HCT116 (cell line): ENCODE measurements around the gene SOCS4. TPM values are rescaled to one million over a fixed set of nuclear protein-coding genes. Genes with fewer than 3 reads are reported as not detected.
A peak's percentile ranks its signal among the peaks of the same experiment; 100 is the strongest.
"Not testable (repeated sequence)": the region's sequence is repeated elsewhere in the genome, so short reads cannot be mapped to it uniquely, and the experiment has no call there.

Source experiments
- ATAC-seq: fragments of 200-7000 bp; cut with Tn5 transposase; 2 replicates; pipeline ENCODE4 v1.9.1; 2020; ENCODE audit warnings: mild to moderate bottlenecking, moderate library complexity
- BruUV-seq: library from RNA; stranded (reverse); fragments of 400-500 nt; replicated peaks from 2 replicates; lab custom pipeline; 2021; lab: Mats Ljungman, UMichigan
- CTCF ChIA-PET: fragments of 300-600 bp; sonication (Branson Sonifier 250); formaldehyde crosslinking; loops from one replicate; lab custom pipeline; 2021; ENCODE audit warnings: antibody characterized with exemption; lab: Charles Lee
- POLR2A ChIA-PET: fragments of 300-600, 350-600 bp; sonication (Branson Sonifier 250); formaldehyde crosslinking; loops from one replicate; lab custom pipeline; 2021; ENCODE audit warnings: antibody characterized with exemption; lab: Charles Lee
- RAD21 ChIA-PET, 2 experiments: fragments of 300-600 bp; sonication (Branson Sonifier 250); formaldehyde crosslinking; loops; one replicate each; lab custom pipeline; 2023; ENCODE audit warnings: low total read pairs in 2 of 2; ENCODE audit not compliant: uncharacterized antibody in 2 of 2, unreplicated experiment in 2 of 2, low non-redundant PET in 1 of 2; lab: Charles Lee
- DNase-seq: peaks from one replicate; pipeline ENCODE4 v3.0.0-alpha.2; 2010; ENCODE audit warnings: low read depth, low spot score
- H2AFZ ChIP-seq: fragments of 200-600 bp; shearing (Covaris generic), sonication (generic); 2 replicates; pipeline ENCODE4 v1.6.1; 2017; ENCODE audit warnings: low read depth, mixed run types, mixed read lengths, antibody characterized with exemption, low read length; ENCODE audit not compliant: poor library complexity, severe bottlenecking
- H3K27ac ChIP-seq: 2 replicates; pipeline ENCODE4 v1.5.1; 2012; ENCODE audit warnings: low read depth, low read length
- H3K27me3 ChIP-seq: fragments of 200-600 bp; sonication (generic); 2 replicates; pipeline ENCODE4 v1.6.1; 2016; ENCODE audit warnings: mixed run types, low read length, mixed read lengths; ENCODE audit not compliant: insufficient read depth
- H3K36me3 ChIP-seq, 2 experiments: fragments of 200-500 bp in 1 of 2; fragments of 200-600 bp in 1 of 2; sonication (Bioruptor generic) in 1 of 2; sonication (generic) in 1 of 2; 2 replicates each; pipeline versions ENCODE4 v1.5.1 to v1.6.1; 2014 to 2016; ENCODE audit warnings: low read length in 2 of 2, inconsistent platforms in 1 of 2, mixed read lengths in 1 of 2, mixed run types in 1 of 2; ENCODE audit not compliant: insufficient read depth in 2 of 2, control insufficient read depth in 1 of 2
- H3K4me1 ChIP-seq, 2 experiments: fragments of 200-600 bp in 1 of 2; sonication (generic) in 1 of 2; 2 replicates each; pipeline versions ENCODE4 v1.5.1 to v1.6.1; 2012 to 2017; ENCODE audit warnings: low read length in 2 of 2, inconsistent platforms in 1 of 2, mild to moderate bottlenecking in 1 of 2, mixed read lengths in 1 of 2, mixed run types in 1 of 2, moderate library complexity in 1 of 2; ENCODE audit not compliant: insufficient read depth in 2 of 2, control insufficient read depth in 1 of 2
- H3K4me2 ChIP-seq: fragments of 200-600 bp; sonication (generic); 2 replicates; pipeline ENCODE4 v1.6.1; 2017; ENCODE audit warnings: mixed run types, low read length, mixed read lengths
- H3K4me3 ChIP-seq, 2 experiments: fragments of 200-600 bp in 1 of 2; sonication (generic) in 1 of 2; replicated peaks in 1 of 2; 2 replicates each; pipeline ENCODE4 v1.5.1; 2011 to 2016; ENCODE audit warnings: low read length in 2 of 2, control low read depth in 1 of 2, low read depth in 1 of 2, mild to moderate bottlenecking in 1 of 2, mixed read lengths in 1 of 2, mixed run types in 1 of 2
- H3K79me2 ChIP-seq: fragments of 200-600 bp; sonication (generic); 2 replicates; pipeline ENCODE4 v1.6.1; 2017; ENCODE audit warnings: mild to moderate bottlenecking, mixed run types, low read length, moderate library complexity, mixed read lengths; ENCODE audit not compliant: insufficient read depth
- H3K9ac ChIP-seq: fragments of 200-600 bp; sonication (generic); 2 replicates; pipeline ENCODE4 v1.6.1; 2016; ENCODE audit warnings: low read length, mixed read lengths
- H3K9me2 ChIP-seq: fragments of 200-600 bp; sonication (generic), shearing (Covaris generic); 2 replicates; pipeline ENCODE4 v1.6.1; 2017; ENCODE audit warnings: mixed run types, mild to moderate bottlenecking, moderate library complexity; ENCODE audit not compliant: insufficient read depth
- H3K9me3 ChIP-seq, 2 experiments: fragments of 200-500 bp in 1 of 2; fragments of 200-600 bp in 1 of 2; sonication (Bioruptor generic) in 1 of 2; sonication (generic) in 1 of 2; 2 replicates each; pipeline ENCODE4 v1.6.1; 2014 to 2017; ENCODE audit warnings: low read length in 2 of 2, mixed read lengths in 2 of 2, inconsistent platforms in 1 of 2, low read depth in 1 of 2, mild to moderate bottlenecking in 1 of 2, mixed run types in 1 of 2, moderate library complexity in 1 of 2; ENCODE audit not compliant: control insufficient read depth in 1 of 2, insufficient read depth in 1 of 2
- H4K20me1 ChIP-seq: fragments of 200-600 bp; sonication (generic), shearing (Covaris generic); 2 replicates; pipeline ENCODE4 v1.6.1; 2017; ENCODE audit warnings: mixed run types, mild to moderate bottlenecking, moderate library complexity; ENCODE audit not compliant: insufficient read depth
- ATF3 ChIP-seq: IDR thresholded peaks from 2 replicates; pipeline ENCODE4 v1.6.1; 2012
- JUND ChIP-seq: IDR thresholded peaks from 2 replicates; pipeline ENCODE4 v1.6.1; 2012
- POLR2A ChIP-seq: IDR thresholded peaks from 2 replicates; pipeline ENCODE4 v1.7.0; 2011; ENCODE audit warnings: borderline replicate concordance; ENCODE audit not compliant: insufficient read depth, insufficient read length; ENCODE audit errors: extremely low read depth
- SP1 ChIP-seq: IDR thresholded peaks from 2 replicates; pipeline ENCODE4 v1.6.1; 2012; ENCODE audit warnings: low read depth
- SRF ChIP-seq: IDR thresholded peaks from 2 replicates; pipeline ENCODE4 v1.6.1; 2012; ENCODE audit warnings: low read depth
- YY1 ChIP-seq: IDR thresholded peaks from 2 replicates; pipeline ENCODE4 v1.6.1; 2011; ENCODE audit warnings: low read length, low read depth, moderate library complexity, mild to moderate bottlenecking; ENCODE audit not compliant: insufficient replicate concordance; ENCODE audit errors: extremely low read depth
- ZNF274 ChIP-seq: fragments of 200-500 bp; sonication (Bioruptor generic); IDR thresholded peaks from 2 replicates; pipeline ENCODE4 v1.6.1; 2014; ENCODE audit warnings: mild to moderate bottlenecking, low read depth, low read length, inconsistent platforms
- intact Hi-C: fragments of 100-400 bp; cut with micrococcal nuclease; formaldehyde crosslinking; loops from 2 replicates; pipeline ENCODE4 v1.10.0; 2022
- total RNA-seq: library from RNA; stranded (reverse); gene quantifications from one replicate; pipeline ENCODE4 v1.2.1, GENCODE V29; 2021; ENCODE audit not compliant: unreplicated experiment

The SOCS4 gene
- total RNA-seq, 1 experiment from 2014 or later, result 23.7 TPM

GRCh38 chr14:55077170-55078151 lies 50.4 kb downstream of the SOCS4 start (continued):
- TF ChIP-seq YY1 (peak; percentile 28), POLR2A (no peak), SRF (no peak), JUND (peak; percentile 67), ATF3 (0 out of 2 replicates have a peak, but pooled peaks have one; percentile 15), ZNF274 (no peak), SP1 (peak; percentile 77)
- TF ChIP-seq, all 23 proteins: peak for 9

GRCh38 chr14:55079961-55080360 lies 52.9 kb downstream of the SOCS4 start:
- POLR2A ChIA-PET, result interaction anchor here (1.3 kb wide), 1 partner anchor 23 kb away, joined by 4 read pairs; no protein-coding TSS in a partner anchor
- H3K27ac ChIP-seq, H3K4me3 ChIP-seq, BruUV-seq, H3K27me3 ChIP-seq, DNase-seq, CTCF ChIA-PET, H2AFZ ChIP-seq, H3K79me2 ChIP-seq, H3K9me3 ChIP-seq, ATAC-seq, H3K9ac ChIP-seq, H3K9me2 ChIP-seq, H3K36me3 ChIP-seq, H3K4me2 ChIP-seq, RAD21 ChIA-PET, H4K20me1 ChIP-seq: not testable (repeated sequence)
- peaks cover 14 to 36% of the 10 kb centered on the region in 2 experiments for H3K4me1 ChIP-seq
- intact Hi-C loops, result loop anchor here (10.0 kb wide), 1 partner anchor 275 kb away; no protein-coding TSS in a partner anchor
